ENCODE measurements around the gene SEMA6A. TPM values are rescaled to one million over a fixed set of nuclear protein-coding genes. Genes with fewer than 3 reads are reported as not detected.

SEMA6A gene
- total and polyA plus RNA-seq, 12 donors = 2.9 to 11.3 (median 7.8) TPM

GRCh38 chr5:116509483-116510244 is 65.0 kb downstream of the SEMA6A start:
- H3K4me1 ChIP-seq = peaks cover 0 to 29% (median 0%) of the 10 kb centered on the region in 9 donors
- H3K27me3 ChIP-seq = no peaks in the 10 kb centered on the region
- no peaks in the 10 kb centered on the region for H3K36me3 ChIP-seq
- intact Hi-C loops (cut with DNase I) = no loop called here
- TF ChIP-seq CTCF (IDR thresholded peaks at IDR 0.05) = no peak
- WGBS, 2 donors = 86% methylated on average over 6 of the region's 6 CpGs
- no peaks in the 10 kb centered on the region for H3K9me3 ChIP-seq
- ATAC-seq = peak in 5 of 8 donors; percentile 13 to 48 (median 29)
- no peak overlapping the region for H3K27ac ChIP-seq
- no peak overlapping the region for H3K4me3 ChIP-seq
- DNase-seq = no peak

GRCh38 chr5:116508835-116509234 is 65.8 kb downstream of the SEMA6A start:
- Histone ChIP-seq H3K36me3 (peaks cover 0 to 8% (median 0%) of the 10 kb centered on the region in 9 donors), H3K4me1 (peaks cover 0 to 29% (median 0%) of the 10 kb centered on the region in 9 donors), H3K9me3 (no peaks in the 10 kb centered on the region), H3K27me3 (no peaks in the 10 kb centered on the region), H3K27ac (no peak overlapping the region), H3K4me3 (no peak overlapping the region)
- 92 to 94% methylated on average over 6 of the region's 6 CpGs for whole genome bisulfite sequencing, 2 donors
- DNase-seq = no peak
- no peak for ATAC-seq
- TF ChIP-seq CTCF (IDR thresholded peaks at IDR 0.05) = no peak
- intact Hi-C loops (cut with DNase I) = no loop called here

GRCh38 chr5:116507941-116508655 is 66.5 kb downstream of the SEMA6A start:
- H3K27ac ChIP-seq = no peak overlapping the region
- no peak overlapping the region for H3K4me3 ChIP-seq
- WGBS, 2 donors = 91 to 97% methylated on average over 10 of the region's 10 CpGs
- no peaks in the 10 kb centered on the region for H3K27me3 ChIP-seq
- no peak for TF ChIP-seq CTCF (IDR thresholded peaks at IDR 0.05)
- peaks cover 0 to 30% (median 2%) of the 10 kb centered on the region in 9 donors for H3K4me1 ChIP-seq
- ATAC-seq (no peak), DNase-seq (no peak)
- H3K9me3 ChIP-seq = no peaks in the 10 kb centered on the region
- peaks cover 0 to 10% (median 0%) of the 10 kb centered on the region in 9 donors for H3K36me3 ChIP-seq
- intact Hi-C loops (cut with DNase I) = no loop called here

- Histone ChIP-seq H3K27ac (no peak overlapping the region), H3K4me3 (no peak overlapping the region), H3K27me3 (no peaks in the 10 kb centered on the region), H3K9me3 (no peaks in the 10 kb centered on the region), H3K36me3 (peaks cover 0 to 13% (median 0%) of the 10 kb centered on the region in 9 donors), H3K4me1 (peaks cover 0 to 38% (median 12%) of the 10 kb centered on the region in 9 donors)
- intact Hi-C loops (cut with DNase I) = no loop called here
- 53 to 62% methylated on average over 3 of the region's 3 CpGs for WGBS, 2 donors
- TF ChIP-seq CTCF (IDR thresholded peaks at IDR 0.05) = no peak
- ATAC-seq (no peak), DNase-seq (no peak)
Measured at GRCh38 chr5:116507051-116507537, 67.5 kb downstream of the SEMA6A start.
